NCI-H1436 (cell line): ENCODE results near the gene PARK7.
"Not testable (repeated sequence)": the region's sequence is repeated elsewhere in the genome, so short reads cannot be mapped to it uniquely, and the experiment has no call there.

Source experiments
- DNase-seq: peaks from one replicate; lab custom pipeline; 2025; lab: John Stamatoyannopoulos, UW

The PARK7 gene

DNA sequence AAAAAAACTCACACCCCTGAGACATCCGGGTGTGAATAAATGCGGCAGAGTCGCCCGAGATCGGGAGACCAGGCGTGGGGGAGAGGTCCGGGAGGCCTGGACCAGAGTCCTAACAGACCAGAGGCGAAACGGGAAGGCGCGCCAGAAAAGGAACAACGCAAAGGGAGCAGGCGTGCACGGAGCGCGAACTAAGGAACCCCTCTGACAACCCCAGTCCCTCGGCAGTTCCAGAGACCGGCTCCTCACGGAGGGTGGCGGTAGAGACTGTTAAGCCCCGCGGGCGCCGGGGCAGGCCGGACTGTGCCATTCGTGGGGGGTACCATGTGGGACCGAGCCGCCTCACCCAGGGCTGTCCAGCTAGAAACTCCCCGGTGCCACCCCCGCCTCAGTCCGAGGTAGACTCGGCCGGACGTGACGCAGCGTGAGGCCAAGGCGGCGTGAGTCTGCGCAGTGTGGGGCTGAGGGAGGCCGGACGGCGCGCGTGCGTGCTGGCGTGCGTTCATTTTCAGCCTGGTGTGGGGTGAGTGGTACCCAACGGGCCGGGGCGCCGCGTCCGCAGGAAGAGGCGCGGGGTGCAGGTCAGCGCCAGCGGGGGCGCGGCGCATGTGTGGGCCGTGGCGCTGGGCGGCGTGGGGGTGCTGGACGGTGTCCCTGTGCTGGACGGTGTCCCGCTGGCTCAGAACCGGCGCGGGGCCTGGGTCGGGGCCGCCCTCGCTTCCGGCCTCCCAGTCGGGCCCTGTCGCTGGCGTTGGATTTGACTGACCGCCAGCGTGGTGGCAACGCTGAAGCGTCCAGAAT is at the start of gene PARK7:
PARK7 (plus strand) TSS at position 496 of the 798 bp plus-strand sequence. CDS start 1,075 bp downstream, outside the sequence.
- DNase-seq, result peak; percentile 98

DNA sequence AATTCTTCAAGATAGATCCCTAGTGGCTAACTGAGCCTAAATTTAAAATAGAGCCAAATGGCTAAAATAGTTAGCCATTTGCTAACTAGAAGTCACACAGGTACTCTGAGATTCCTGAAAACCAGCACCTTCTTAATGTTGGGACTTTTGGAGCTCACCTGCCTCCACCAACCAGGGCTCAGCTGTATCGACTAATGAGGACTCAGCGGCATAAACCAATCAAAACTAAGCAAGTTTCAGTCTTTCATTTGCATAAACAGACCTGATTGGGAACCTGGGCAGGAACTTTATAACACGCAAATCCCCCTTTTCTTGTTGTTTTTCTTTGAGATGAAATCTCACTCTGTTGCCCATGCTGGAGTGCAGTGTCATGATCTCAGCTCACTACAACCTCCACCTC is 49.4 kb upstream of the PARK7 start:
- no peak for DNase-seq

DNA sequence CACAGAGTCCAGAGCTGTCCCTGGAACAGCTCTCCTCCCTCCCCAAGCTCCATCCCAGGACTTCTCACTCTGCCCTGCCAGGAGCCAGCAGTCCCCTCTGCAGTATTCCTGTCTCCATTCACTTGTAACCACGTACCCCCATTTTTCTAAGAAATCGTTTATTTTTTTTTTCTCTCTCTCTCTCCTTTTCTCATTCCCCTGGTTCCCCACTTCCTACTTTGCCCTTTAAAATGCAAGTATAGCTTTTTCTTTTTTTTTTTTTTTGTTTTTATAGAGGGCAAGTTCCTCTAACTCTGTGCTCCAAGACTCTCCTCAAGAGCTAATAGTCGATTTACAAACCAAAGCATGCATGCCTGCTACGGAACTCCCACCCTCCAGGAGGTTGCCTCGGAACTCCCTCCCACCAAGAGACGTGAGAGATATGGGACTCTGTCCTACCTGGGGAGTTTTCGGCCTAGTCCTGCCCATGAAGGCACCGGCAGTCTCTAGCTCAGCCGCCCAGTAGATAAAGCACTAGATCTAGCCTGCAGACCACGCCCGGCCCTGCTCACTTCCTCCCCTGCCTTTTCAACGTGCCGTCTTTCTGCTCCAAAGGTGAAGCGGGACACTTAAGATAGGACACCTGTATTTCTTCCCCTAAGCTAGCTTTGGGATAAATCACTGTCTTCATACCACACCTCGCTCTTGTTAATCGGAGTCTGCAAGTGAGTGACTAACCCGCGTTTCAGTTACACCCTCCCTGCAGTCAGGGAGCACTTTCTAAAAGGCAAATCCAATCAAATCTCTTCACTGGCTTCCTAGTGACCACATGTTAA is 48.6 kb upstream of the PARK7 start:
- DNase-seq, result no peak

DNA sequence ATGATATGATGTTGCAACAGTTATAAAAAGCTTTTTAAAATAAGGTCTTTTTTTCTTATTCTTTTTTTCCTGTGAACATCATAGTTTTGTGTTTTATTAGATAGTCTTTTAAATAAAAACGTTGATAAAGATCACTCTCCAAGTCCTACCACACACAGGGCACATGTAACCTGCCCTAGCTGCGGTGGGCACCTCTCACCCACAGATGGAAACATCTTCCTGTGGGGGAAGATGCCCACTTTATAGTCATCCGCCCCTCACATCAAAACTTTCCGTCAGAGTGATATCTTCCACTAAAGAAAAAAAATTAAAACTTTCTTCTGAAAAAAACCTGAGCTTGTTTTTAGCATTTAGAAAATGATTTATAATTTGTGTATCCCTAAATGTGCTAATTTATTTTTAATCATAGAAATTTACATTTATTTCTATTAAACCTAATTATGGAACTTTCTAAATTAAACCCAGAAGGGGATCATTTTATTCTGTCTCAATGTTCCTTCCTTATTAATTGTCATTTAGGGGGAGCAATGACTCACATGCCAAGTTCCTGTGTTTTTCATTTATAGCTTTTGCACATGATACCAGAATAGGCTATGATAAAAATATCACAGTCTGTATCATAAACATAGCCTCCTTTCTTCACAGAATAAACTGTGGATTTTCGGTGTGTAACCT is 45.5 kb upstream of the PARK7 start:
- no peak for DNase-seq

DNA sequence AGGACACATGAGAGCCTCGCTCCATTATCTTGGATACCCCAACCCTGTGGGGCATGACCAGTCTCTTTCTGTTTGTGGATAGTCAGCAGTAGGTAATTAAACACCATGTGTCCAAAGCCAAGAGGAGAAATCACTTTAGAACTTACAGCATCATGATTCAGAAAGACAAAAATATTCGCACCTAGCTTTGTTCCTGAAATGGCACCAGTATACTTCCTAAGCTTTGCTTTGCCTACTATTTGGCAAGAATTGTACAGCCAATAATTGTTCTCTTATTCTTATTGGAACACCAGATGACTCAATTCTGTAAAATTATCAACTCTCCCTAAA is 45.0 kb upstream of the PARK7 start:
- DNase-seq, result no peak

DNA sequence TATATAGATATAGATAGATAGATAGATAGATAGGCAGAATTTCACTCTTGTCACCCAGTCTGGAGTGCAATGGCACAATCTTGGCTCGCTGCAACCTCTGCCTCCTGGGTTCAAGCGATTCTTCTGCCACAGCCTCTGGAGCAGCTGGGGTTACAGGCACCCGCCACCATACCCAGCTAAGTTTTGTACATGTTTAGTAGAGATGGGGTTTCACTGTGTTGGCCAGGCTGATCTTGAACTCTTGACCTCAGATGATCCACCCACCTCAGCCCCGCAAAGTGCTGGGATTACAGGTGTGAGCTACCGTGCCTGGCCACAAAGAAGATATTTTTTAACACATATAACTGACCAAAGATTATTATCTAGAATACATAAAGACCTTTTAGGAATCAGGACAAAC is 43.5 kb upstream of the PARK7 start:
- not testable (repeated sequence) for DNase-seq

DNA sequence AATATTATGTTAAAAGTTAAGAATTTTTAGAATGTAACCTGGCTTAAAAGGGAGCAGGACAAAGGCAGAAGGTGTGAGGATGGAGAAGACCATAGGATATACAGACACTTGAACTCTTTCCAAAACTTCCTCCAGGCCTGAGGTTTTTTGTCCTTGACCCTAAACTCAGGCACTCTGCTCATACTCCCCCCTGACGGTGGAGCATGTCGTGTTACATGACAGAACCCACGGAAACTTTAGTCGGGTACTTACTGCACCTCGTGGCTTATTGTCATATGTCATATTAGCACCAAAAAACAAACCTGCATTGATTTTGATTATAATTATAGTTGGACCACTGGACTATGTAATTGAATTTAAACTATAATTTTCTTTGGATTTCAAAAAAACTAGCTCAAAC is 41.6 kb upstream of the PARK7 start:
- no peak for DNase-seq

DNA sequence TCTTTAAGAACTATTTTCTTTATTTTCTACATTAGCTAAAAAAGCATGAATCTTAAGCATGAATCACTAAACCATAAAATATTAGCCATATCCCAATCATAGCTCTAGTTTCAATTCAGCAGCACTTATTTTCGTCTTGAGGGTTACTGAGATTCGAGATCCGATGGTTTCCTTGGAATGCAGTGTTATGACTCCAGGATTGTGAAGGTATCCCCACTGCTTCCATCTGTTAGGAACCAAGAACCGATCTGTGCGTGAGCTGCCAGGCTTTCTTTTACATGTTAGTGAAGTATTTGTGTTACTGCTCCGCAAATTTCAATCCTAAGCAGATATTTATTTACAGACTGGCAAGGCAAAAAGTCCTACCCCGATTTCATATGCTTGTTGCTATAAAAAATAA is 39.7 kb upstream of the PARK7 start:
- no peak for DNase-seq

DNA sequence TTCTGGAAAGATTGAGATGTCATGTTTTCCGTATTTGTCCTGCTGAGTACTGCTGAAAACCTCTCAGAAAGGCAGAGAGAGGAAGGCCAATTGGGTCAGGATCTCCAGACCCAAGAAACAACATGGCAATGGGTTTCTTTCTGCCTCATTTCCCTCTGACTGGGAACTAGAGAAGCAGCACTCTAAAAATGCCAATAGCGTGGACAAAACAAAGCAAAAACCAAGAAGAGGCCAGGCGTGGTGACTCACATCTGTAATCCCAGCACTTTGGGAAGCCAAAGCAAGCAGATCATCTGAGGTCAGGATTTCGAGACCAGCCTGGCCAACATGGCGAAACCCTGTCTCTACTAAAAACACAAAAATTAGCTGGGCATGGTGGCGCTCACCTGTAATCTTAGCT is 39.2 kb upstream of the PARK7 start:
- no peak for DNase-seq

DNA sequence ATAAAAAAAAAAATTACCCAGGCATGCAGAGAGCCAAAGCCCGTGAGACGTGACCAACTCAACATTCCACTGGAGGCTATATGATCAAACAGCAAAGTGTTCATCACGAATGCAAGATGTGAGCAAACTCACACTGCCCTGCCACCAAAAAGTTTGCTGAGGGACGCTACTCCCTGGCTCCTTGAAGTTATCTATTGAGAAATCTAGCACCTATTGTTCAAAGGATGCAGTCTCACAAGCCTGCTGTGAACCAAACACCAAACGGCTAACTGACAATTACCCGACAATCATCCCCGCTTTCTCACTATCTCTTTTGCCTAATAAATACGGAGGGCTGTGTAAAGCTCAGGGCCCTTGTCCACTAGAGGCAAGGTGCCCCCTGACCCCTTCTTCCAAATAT is 34.5 kb upstream of the PARK7 start:
- not testable (repeated sequence) for DNase-seq

DNA sequence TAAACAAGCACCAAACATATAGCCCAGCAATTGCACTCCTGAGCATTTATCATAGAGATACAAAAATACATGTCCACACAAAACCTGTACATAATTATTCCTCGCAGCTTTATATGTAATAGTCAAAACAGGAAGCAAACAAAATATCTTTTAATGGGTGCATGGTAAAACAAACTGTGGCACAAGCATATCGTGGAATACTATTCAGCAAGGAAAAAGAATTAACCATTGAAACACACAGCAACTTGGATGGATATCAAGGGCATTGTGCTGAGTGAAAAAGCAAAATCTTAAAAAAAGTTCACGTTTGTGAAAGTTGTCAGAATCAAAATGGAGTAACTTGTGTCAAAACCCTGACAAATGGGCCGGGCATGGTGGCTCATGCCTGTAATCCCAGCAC is 33.3 kb upstream of the PARK7 start:
- no peak for DNase-seq

DNA sequence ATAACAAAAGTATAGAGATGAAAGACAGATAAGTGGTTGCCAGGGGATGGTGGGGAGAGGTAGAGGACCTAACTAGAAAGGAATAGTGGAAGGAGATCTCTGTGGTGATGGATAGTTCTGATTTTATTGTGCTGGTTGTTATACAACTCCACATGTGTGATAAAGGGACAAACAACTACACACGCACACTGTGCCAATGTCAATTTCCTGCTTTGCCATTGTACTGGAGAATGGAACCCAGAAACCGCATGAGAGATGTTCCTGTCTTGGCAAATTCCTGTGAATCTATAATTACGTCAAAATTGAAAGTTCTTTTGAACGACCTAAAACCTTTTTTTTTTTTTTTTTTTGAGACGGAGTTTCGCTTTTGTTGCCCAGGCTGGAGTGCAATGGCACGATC is 31.9 kb upstream of the PARK7 start:
- DNase-seq, result no peak

DNA sequence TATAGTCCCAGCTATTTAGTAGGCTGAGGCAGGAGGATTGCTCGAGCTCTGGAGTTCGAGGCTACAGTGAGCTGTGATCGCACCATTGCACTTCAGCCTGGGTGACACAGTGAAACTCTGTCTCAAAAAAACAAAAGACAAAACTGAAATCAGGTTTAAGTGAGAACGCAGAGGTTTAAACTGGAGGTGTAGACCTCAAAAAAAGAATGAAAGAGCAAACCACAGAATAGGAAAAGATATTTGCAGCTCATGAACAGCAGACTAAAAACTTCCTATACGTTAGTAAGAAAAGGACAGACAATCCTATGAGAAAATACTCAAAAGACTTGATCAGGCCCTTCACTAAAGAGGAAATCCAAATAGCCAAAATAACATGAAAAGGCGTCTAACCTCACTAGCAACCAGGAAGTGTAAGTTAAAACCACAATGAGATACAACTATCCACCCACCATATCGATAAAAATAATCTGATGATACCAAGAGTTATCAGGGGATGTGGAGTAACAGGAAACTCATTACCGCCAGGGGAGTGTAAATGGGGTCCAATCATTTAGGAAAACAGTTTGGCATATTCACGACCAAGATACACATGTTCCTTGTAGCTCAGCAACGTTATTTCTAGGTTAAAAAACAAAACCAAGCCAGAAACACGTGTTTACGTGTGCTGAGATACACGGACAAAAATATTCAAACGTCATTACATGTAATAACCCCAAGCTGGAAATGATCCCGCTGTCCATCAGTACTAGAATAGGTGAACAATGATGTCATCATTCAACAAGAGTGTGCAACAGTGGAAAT is 30.7 kb upstream of the PARK7 start:
- no peak for DNase-seq

DNA sequence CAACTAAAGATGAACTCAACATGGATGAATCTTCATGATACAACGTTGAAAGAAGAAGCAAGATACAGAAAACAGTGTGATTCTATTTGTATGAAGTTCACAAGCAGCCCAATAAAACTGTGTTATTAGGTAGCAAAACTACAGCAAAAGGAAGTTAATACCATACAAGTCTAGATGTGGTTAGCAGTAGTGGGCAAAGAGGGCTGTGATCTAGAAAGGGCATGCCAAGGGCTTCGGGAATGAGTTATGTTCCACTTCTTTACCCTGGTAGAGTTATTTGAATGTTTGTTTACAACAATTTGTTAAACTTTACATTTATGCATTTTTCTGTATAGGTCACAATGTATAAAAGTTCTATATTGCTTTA is 30.1 kb upstream of the PARK7 start:
- DNase-seq, result no peak

DNA sequence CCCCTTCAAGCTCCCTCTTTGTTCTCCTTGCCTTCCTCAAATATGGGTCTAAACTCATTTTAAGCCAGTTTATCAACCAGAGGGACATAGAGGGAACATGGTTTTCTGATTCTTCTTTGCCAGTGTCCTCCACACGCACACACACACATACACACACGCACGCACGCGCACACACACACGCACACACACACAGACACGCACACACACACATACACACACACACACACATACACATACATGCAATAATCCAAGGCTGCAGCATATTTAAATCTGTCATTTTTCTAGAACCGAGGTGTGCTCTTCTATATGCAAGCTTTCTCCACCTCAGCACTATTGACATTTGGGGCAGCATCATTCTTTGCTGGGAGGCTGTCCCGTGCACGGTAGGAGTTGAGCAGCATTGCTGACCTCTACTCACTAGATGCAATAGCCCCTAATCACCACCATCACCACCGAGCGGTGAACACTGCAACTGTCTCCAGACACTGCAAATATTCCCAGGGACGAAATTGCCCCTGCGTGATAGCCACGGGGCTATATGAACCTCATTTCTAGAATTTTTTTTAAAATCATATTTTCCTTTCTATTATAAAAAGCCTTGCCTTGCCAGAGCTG is 28.9 kb upstream of the PARK7 start:
- no peak for DNase-seq

DNA sequence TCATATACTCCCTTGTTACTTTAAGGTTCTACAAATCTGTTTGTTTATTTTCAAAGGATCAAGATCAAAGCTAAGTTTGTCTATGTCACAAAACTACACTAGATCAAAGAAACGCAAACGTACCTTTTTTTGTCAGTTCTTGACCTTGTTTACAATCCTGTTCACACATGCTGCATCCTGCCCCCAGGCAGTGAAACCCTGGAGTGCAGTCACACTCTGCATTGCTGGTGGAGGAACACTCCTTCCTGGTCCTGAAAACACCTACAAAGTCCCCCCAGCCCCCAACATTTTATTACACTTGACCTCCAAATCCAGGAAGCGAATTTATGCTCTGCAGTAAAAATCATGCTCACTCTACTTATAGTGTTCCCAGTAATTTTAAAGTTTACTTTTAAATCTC is 23.4 kb upstream of the PARK7 start:
- DNase-seq, result no peak

DNA sequence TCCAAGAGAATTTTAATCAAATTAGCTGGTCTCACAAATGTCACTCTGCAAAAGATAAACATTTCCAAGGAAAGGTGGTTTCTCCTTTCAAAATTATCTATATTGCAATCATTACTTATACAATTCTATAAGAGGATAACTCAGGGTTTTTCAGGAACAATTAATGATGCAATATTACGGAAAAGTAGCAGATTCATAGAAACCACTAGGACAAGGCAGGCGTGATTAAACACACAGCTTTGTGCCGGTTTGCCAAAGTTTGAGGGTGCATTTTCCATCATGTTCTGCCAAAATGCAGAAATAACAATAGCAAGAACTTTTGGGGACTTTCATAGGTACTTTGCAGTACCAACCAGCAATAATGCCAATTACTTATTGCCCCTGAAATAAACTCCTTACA is 21.5 kb upstream of the PARK7 start:
- DNase-seq, result no peak

DNA sequence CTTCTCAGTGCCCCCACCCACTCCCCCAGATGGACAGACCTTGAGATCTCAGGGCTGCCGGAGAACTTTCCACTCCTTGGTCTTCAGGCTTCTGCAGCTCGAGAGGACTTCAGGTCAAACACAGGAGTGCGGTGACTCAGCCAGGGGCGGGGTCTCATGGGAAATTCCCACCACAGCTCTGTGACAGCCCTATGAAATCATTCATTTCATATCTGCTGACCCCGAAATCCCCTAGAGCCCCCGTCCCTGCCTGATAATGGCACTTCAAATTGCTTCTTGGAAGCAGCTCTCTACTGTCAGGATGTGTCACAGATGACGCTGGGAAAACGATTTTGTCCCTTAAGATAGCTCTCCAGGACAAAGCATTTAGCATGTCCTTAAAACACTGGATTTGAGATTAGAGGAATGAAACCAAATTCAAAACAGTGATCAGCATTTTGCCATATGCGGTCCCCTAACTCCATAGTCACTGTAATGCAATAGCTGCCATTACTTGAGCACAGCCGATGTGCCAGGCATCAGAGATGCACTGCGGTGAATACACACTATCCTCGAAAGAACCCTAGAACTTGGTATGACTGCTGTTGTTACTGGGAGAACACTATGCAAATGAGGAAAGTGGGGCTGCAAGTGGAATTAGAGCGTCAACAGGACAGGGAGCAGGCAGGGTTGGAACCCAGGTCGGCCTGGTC is 20.6 kb upstream of the PARK7 start, which contains the start of gene TNFRSF9:
TNFRSF9 (minus strand) TSS at position 95 of the 692 bp plus-strand sequence. CDS start 845 bp downstream, outside the sequence.
- no peak for DNase-seq

DNA sequence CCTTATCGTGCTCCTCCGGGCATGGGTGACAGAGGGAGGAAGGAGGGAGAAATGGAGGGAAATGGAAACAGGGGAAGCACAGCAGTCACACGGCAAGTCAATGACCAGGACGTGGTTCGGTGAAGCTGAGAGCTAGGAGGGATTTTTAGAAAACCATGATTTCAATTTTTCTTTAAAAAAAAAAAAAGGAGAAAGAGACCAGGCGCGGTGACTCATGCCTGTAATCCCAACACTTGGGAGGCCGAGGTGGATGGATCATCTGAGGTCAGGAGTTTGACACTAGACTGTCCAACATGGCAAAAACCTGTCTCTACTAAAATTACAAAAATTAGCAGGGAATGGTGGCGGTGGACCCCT is 20.1 kb upstream of the PARK7 start:
- DNase-seq, result no peak

DNA sequence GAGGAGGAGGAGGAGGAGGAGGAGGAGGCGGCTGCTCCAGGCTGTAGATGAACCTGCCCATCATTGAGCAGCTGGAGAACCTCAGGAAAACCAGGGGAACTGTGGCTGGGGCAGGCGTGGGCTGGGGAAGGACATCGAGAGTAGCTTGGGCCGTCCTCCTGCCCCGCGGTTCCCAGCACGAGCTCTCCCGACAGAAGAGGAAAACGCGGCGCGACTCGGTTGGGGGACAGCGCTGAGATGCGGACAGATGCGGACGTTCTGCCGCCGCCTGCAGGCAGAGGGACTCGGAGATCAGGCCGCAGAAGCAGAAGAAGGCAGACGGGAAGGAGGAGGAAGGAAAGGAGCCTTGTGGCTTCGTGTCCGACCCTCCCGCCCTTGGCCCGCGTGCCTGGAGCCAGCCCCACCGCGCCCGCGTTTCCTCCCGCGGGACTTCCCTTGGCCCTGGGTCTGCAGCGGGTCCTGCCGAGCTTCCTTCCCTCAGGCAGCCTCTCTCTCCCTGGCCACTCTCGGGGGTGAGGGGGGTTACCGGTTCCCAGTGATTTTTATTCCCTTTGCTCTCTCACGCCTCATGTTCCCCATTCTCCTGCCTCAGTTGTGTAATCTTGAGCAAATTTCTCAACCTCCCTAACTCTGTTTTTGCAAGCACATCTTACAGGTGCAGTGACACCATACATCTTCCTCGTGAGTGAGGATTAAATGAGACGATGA is 19.1 kb upstream of the PARK7 start:
- DNase-seq, result no peak
